ENCODE measurements around the gene ARPC2. TPM values are rescaled to one million over a fixed set of nuclear protein-coding genes. Genes with fewer than 3 reads are reported as not detected.
A peak's percentile ranks its signal among the peaks of the same experiment; 100 is the strongest.

The ARPC2 gene
- total and polyA plus RNA-seq, 2 of the 13 experiments (the other 11 are each of a cell fraction or from before 2014, with no cell fraction given): 168 to 303 TPM

DNA sequence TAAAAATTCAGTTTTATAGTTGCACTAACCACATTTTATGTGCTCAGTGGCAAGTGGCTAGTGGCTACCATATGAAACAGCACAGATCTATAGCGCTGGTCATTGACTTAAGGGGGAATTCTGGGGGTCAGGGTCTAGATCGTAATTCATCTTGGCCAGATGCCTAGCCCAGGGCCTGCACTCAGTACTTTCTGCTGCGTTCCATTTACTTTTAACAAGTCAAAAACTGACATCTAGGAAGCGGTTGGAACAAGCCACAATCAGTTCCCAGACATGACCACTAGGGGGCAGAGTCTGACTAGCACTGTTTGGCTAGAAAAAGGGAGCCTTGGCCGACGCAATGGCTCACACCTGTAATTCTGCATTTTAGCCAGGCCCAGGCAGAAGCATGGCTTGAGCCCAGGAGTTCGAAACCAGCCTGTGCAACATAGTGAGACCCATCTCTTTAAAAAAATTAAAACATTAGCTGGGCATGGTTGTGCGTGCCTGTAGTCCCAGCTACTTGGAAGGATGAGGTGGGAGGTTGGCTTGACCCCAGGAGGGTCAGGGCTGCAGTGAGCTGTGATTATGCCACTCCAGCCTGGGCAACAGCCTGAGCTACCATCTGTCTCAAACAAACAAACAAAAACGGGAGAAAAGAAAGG lies 84.3 kb downstream of the ARPC2 start (continued):
- TF ChIP-seq, protein P1, sequence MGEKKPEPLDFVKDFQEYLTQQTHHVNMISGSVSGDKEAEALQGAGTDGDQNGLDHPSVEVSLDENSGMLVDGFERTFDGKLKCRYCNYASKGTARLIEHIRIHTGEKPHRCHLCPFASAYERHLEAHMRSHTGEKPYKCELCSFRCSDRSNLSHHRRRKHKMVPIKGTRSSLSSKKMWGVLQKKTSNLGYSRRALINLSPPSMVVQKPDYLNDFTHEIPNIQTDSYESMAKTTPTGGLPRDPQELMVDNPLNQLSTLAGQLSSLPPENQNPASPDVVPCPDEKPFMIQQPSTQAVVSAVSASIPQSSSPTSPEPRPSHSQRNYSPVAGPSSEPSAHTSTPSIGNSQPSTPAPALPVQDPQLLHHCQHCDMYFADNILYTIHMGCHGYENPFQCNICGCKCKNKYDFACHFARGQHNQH (CRISPR knock-in tag; IDR thresholded peaks at IDR 0.05): peak; percentile 86
- TF ChIP-seq REPIN1 (CRISPR knock-in tag; IDR thresholded peaks at IDR 0.05; ENCODE audit: borderline replicate concordance, low read depth) (peak; percentile 33; the same call in 1 of the 2 replicates), KLF12 (CRISPR knock-in tag; IDR thresholded peaks at IDR 0.05; ENCODE audit: borderline replicate concordance) (no peak), ATF1 (CRISPR knock-in tag; IDR thresholded peaks at IDR 0.05) (0 out of 2 replicates have a peak, but pooled peaks have one; percentile 49), IRF2 (CRISPR knock-in tag; IDR thresholded peaks at IDR 0.05) (peak; percentile 87), TCF12 (IDR thresholded peaks at IDR 0.05) (no peak), TCF12 (CRISPR knock-in tag; IDR thresholded peaks at IDR 0.05) (no peak), ZNF138 (CRISPR knock-in tag; IDR thresholded peaks at IDR 0.05; ENCODE audit: low read depth) (no peak), GLI4 (CRISPR knock-in tag; IDR thresholded peaks at IDR 0.05; ENCODE audit: borderline replicate concordance) (0 out of 2 replicates have a peak, but pooled peaks have one; percentile 47), ZZZ3 (CRISPR knock-in tag; IDR thresholded peaks at IDR 0.05; ENCODE audit: borderline replicate concordance) (no peak), NR2F2 (IDR thresholded peaks at IDR 0.05; ENCODE audit: borderline replicate concordance, low read depth) (peak; percentile 56; the same call in 1 of the 2 replicates), FOXK1 (CRISPR knock-in tag; IDR thresholded peaks at IDR 0.05; ENCODE audit: borderline replicate concordance, low read depth) (peak; percentile 67; the same call in 1 of the 2 replicates), KDM3A (CRISPR knock-in tag; IDR thresholded peaks at IDR 0.05; ENCODE audit: low read depth) (peak; percentile 94), TARDBP (CRISPR knock-in tag; IDR thresholded peaks at IDR 0.05) (peak; percentile 43; the same call in 1 of the 2 replicates), CBX1 (IDR thresholded peaks at IDR 0.05; ENCODE audit: low read depth) (peak; percentile 73), HOXA7 (CRISPR knock-in tag; IDR thresholded peaks at IDR 0.05) (no peak), ZNF709 (CRISPR knock-in tag; IDR thresholded peaks at IDR 0.05) (no peak), ZNF350 (CRISPR knock-in tag; IDR thresholded peaks at IDR 0.05; ENCODE audit: borderline replicate concordance, low read depth) (peak; percentile 65), PHF8 (CRISPR knock-in tag; IDR thresholded peaks at IDR 0.05) (peak; percentile 40; the same call in 1 of the 2 replicates), POLR2AphosphoS5 (IDR thresholded peaks at IDR 0.05; ENCODE audit: low read depth, low read length) (no peak), MIER3 (CRISPR knock-in tag; IDR thresholded peaks at IDR 0.05; ENCODE audit: borderline replicate concordance) (peak; percentile 62; the same call in 1 of the 2 replicates)
- TF ChIP-seq, protein P2, sequence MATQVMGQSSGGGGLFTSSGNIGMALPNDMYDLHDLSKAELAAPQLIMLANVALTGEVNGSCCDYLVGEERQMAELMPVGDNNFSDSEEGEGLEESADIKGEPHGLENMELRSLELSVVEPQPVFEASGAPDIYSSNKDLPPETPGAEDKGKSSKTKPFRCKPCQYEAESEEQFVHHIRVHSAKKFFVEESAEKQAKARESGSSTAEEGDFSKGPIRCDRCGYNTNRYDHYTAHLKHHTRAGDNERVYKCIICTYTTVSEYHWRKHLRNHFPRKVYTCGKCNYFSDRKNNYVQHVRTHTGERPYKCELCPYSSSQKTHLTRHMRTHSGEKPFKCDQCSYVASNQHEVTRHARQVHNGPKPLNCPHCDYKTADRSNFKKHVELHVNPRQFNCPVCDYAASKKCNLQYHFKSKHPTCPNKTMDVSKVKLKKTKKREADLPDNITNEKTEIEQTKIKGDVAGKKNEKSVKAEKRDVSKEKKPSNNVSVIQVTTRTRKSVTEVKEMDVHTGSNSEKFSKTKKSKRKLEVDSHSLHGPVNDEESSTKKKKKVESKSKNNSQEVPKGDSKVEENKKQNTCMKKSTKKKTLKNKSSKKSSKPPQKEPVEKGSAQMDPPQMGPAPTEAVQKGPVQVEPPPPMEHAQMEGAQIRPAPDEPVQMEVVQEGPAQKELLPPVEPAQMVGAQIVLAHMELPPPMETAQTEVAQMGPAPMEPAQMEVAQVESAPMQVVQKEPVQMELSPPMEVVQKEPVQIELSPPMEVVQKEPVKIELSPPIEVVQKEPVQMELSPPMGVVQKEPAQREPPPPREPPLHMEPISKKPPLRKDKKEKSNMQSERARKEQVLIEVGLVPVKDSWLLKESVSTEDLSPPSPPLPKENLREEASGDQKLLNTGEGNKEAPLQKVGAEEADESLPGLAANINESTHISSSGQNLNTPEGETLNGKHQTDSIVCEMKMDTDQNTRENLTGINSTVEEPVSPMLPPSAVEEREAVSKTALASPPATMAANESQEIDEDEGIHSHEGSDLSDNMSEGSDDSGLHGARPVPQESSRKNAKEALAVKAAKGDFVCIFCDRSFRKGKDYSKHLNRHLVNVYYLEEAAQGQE (IDR thresholded peaks at IDR 0.05; ENCODE audit: borderline replicate concordance in 1 of 2, low read depth in 1 of 2, low read length in 2 of 2): no peak
- TF ChIP-seq, protein P3, sequence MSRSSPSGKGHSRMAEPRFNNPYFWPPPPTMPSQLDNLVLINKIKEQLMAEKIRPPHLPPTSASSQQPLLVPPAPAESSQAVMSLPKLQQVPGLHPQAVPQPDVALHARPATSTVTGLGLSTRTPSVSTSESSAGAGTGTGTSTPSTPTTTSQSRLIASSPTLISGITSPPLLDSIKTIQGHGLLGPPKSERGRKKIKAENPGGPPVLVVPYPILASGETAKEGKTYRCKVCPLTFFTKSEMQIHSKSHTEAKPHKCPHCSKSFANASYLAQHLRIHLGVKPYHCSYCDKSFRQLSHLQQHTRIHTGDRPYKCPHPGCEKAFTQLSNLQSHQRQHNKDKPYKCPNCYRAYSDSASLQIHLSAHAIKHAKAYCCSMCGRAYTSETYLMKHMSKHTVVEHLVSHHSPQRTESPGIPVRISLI (CRISPR knock-in tag; IDR thresholded peaks at IDR 0.05; ENCODE audit: borderline replicate concordance): peak; percentile 43; the same call in 1 of the 2 replicates
- TF ChIP-seq, protein P4, sequence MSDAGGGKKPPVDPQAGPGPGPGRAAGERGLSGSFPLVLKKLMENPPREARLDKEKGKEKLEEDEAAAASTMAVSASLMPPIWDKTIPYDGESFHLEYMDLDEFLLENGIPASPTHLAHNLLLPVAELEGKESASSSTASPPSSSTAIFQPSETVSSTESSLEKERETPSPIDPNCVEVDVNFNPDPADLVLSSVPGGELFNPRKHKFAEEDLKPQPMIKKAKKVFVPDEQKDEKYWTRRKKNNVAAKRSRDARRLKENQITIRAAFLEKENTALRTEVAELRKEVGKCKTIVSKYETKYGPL (CRISPR knock-in tag; IDR thresholded peaks at IDR 0.05): no peak
